Prostate gland (tissue), 1 donor: ENCODE results near the gene NKAIN4.

ENCODE experiments used
- POLR2A ChIP-seq: fragments of 450-650 bp; IDR thresholded peaks from one replicate; pipeline ENCODE4 v1.6.1; 2016; ENCODE audit warnings: antibody characterized with exemption, mild to moderate bottlenecking
- POLR2AphosphoS5 ChIP-seq: sonication (generic); formaldehyde crosslinking; IDR thresholded peaks from one replicate; pipeline ENCODE4 v1.6.1; 2017; ENCODE audit warnings: antibody characterized with exemption

- TF ChIP-seq POLR2A: no peak
- TF ChIP-seq POLR2AphosphoS5: no peak
Observed at GRCh38 chr20:63220696-63221399, 33.4 kb downstream of the NKAIN4 start.
